Retinal pigment epithelial cell (primary cell): ENCODE data around the gene CHERP.
"Not testable (repeated sequence)": the region's sequence is repeated elsewhere in the genome, so short reads cannot be mapped to it uniquely, and the experiment has no call there.

Experiments
- DNase-seq: peaks from one replicate; pipeline ENCODE4 v3.0.0-alpha.2; 2010; ENCODE audit warnings: low read depth
- H3K4me3 ChIP-seq: 2 replicates; pipeline ENCODE4 v1.5.1; 2011; ENCODE audit warnings: mild to moderate bottlenecking, low read length, control low read depth, moderate library complexity
- CTCF ChIP-seq: conservative IDR thresholded peaks from 2 replicates; pipeline ENCODE4 v1.5.1; 2011; ENCODE audit warnings: low read depth, low read length, control low read depth, inconsistent platforms

Gene CHERP

GRCh38 chr19:16477311-16477710, 64.9 kb downstream of the CHERP start:
- no peak for DNase-seq
- H3K4me3 ChIP-seq, result no peak overlapping the region
- no peak for TF ChIP-seq CTCF

GRCh38 chr19:16476401-16476800, 65.8 kb downstream of the CHERP start:
- TF ChIP-seq CTCF, result no peak
- DNase-seq, result no peak
- no peak overlapping the region for H3K4me3 ChIP-seq

- DNase-seq, result no peak
- no peak for TF ChIP-seq CTCF
- H3K4me3 ChIP-seq, result no peak overlapping the region
Observed at GRCh38 chr19:16473875-16474392, 68.3 kb downstream of the CHERP start.

GRCh38 chr19:16472992-16473391, 69.2 kb downstream of the CHERP start:
- H3K4me3 ChIP-seq, result no peak overlapping the region
- no peak for TF ChIP-seq CTCF
- DNase-seq, result no peak

GRCh38 chr19:16472559-16472899, 69.7 kb downstream of the CHERP start:
- DNase-seq, result not testable (repeated sequence)
- peak overlapping the region; percentile 67 for H3K4me3 ChIP-seq

- peak overlapping the region; percentile 82 for H3K4me3 ChIP-seq
- no peak for TF ChIP-seq CTCF
- no peak for DNase-seq
Observed at GRCh38 chr19:16470911-16471811, 71.1 kb downstream of the CHERP start.

- peak overlapping the region; percentile 82 for H3K4me3 ChIP-seq
- DNase-seq, result no peak
- no peak for TF ChIP-seq CTCF
Observed at GRCh38 chr19:16470541-16470910, 71.7 kb downstream of the CHERP start.
